BJ (cell line): ENCODE measurements around the gene MBD3. TPM values are rescaled to one million over a fixed set of nuclear protein-coding genes. Genes with fewer than 3 reads are reported as not detected.

ENCODE experiments used
- CTCF ChIA-PET: fragments of 350-600 bp; formaldehyde crosslinking; extraction: SDS; loops from one replicate; lab custom pipeline; 2021; ENCODE audit warnings: antibody characterized with exemption, inconsistent platforms; lab: Yijun Ruan, JAX
- POLR2A ChIA-PET: fragments of 300-600 bp; sonication (Branson Sonifier 250); formaldehyde crosslinking; extraction: SDS; loops from one replicate; lab custom pipeline; 2021; ENCODE audit warnings: antibody characterized with exemption; lab: Charles Lee
- DNase-seq: peaks from one replicate; pipeline ENCODE4 v3.0.0-alpha.2; 2011; ENCODE audit warnings: low read depth
- H3K27me3 ChIP-seq: 2 replicates; pipeline ENCODE4 v1.6.0; 2011; ENCODE audit warnings: low read length; ENCODE audit not compliant: control insufficient read depth, insufficient read depth
- H3K36me3 ChIP-seq: 2 replicates; pipeline ENCODE4 v1.5.1; 2011; ENCODE audit warnings: low read length; ENCODE audit not compliant: control insufficient read depth, insufficient read depth
- H3K4me3 ChIP-seq: 2 replicates; pipeline ENCODE4 v1.5.1; 2011; ENCODE audit warnings: low read depth, mild to moderate bottlenecking, control low read depth, low read length
- CTCF ChIP-seq: IDR thresholded peaks from 2 replicates; pipeline ENCODE4 v1.5.1; 2011; ENCODE audit warnings: low read depth, mild to moderate bottlenecking, control low read depth, inconsistent platforms, low read length, moderate library complexity; ENCODE audit not compliant: insufficient read depth
- polyA plus RNA-seq: library from polyadenylated mRNA; depleted of rRNA; stranded (reverse); fragments of >200 nt; gene quantifications from 2 replicates; pipeline ENCODE4 v1.2.3, GENCODE V29; 2011

MBD3 gene
- polyA plus RNA-seq, 1 experiment, result 53.4 TPM

GRCh38 chr19:1609680-1610474 lies 17.2 kb upstream of the MBD3 start:
- CTCF ChIA-PET, result interaction anchor here (0.5 to 1.2 kb wide), 3 partner anchors 15 to 64 kb away, joined by 3 read pairs; no protein-coding TSS in a partner anchor
- POLR2A ChIA-PET, result no interaction called here
- H3K27me3 ChIP-seq, result no peaks in the 10 kb centered on the region
- DNase-seq, result no peak
- TF ChIP-seq CTCF, result no peak
- H3K4me3 ChIP-seq, result no peak overlapping the region
- H3K36me3 ChIP-seq, result peaks cover 40% of the 10 kb centered on the region

GRCh38 chr19:1609103-1609396 lies 16.4 kb upstream of the MBD3 start:
- DNase-seq, result no peak
- TF ChIP-seq CTCF, result no peak
- no peaks in the 10 kb centered on the region for H3K27me3 ChIP-seq
- ChIA-PET POLR2A (no interaction called here), CTCF (interaction anchor here (0.5 to 1.2 kb wide), 2 partner anchors 63 kb away, joined by 3 read pairs; no protein-coding TSS in a partner anchor)
- peaks cover 32% of the 10 kb centered on the region for H3K36me3 ChIP-seq
- no peak overlapping the region for H3K4me3 ChIP-seq

DNA sequence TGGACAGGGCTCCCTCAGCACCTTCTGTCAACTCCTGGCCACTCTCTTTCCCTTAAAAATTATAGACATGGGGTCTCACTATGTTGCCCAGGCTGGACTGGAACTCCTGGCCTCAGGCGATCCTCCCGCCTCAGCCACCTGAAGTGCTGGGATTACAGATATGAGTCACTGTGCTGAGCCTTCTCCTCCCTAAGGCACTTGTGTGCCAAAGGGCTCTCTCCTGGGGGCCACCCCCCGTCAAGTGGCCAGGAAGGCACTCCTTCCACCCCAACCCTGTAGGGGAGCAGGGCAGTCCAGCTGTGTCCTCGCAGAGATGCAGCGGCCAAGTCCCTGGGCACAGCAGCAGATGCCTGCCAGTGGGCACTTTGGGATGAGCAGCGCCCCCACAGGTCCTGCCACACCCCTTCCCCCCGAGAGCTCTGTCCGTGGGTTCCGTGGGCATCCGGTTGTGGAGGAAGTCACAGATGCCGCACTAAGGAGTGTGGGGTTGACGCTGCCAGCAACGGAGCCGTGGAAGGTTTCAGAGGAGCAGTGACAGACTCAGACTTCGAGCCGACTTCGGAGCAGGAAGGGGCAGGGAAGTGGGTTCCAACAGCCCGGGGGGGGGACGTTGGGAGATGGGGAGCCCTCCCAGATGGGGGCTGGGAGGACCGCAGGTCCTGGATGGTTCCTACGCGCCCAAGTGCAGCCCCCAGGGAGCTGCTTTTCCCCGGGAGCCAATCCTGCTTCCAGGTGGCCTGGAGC lies 15.9 kb upstream of the MBD3 start:
- no peak for DNase-seq
- no peak for TF ChIP-seq CTCF
- Histone ChIP-seq H3K4me3 (no peak overlapping the region), H3K27me3 (no peaks in the 10 kb centered on the region), H3K36me3 (peaks cover 29% of the 10 kb centered on the region)
- POLR2A ChIA-PET, result no interaction called here
- CTCF ChIA-PET, result interaction anchor here (0.9 to 1.2 kb wide), 3 partner anchors 8 to 241 kb away, joined by 3 to 4 read pairs (median 3); no protein-coding TSS in a partner anchor

- Histone ChIP-seq H3K4me3 (peak overlapping the region; percentile 99), H3K27me3 (no peaks in the 10 kb centered on the region), H3K36me3 (peaks cover 12% of the 10 kb centered on the region)
- CTCF ChIA-PET, result interaction anchor here (0.7 to 2.6 kb wide), 12 partner anchors 11 to 190 kb away, joined by 3 to 18 read pairs (median 4); no protein-coding TSS in a partner anchor
- no peak for DNase-seq
- POLR2A ChIA-PET, result no interaction called here
- no peak for TF ChIP-seq CTCF
Observed at GRCh38 chr19:1606138-1606651, 13.5 kb upstream of the MBD3 start.
